Tibial nerve (tissue), 4 donors: ENCODE results near the gene PRKAB1. TPM values are rescaled to one million over a fixed set of nuclear protein-coding genes. Genes with fewer than 3 reads are reported as not detected.

Experiments used
- DNase-seq, 2 donors: peaks; one replicate each; pipeline ENCODE4 v3.0.0-alpha.2; 2019; ENCODE audit warnings: low spot score in 2 of 2
- H3K27ac ChIP-seq, 4 donors: fragments of 200-600 bp; sonication (generic) in 3 of 4; one replicate each; pipeline ENCODE4 v1.5.1; 2017 to 2019; ENCODE audit warnings: mild to moderate bottlenecking in 1 of 4
- H3K27me3 ChIP-seq, 2 donors: fragments of 200-600 bp; sonication (generic) in 1 of 2; one replicate each; pipeline versions ENCODE4 v1.5.1 to v1.6.0; 2017 to 2019
- H3K36me3 ChIP-seq, 3 donors: fragments of 200-600 bp; sonication (generic); one replicate each; pipeline ENCODE4 v1.5.1; 2018 to 2019
- H3K4me1 ChIP-seq, 4 donors: fragments of 200-600 bp; sonication (generic) in 3 of 4; one replicate each; pipeline ENCODE4 v1.5.1; 2017 to 2019
- H3K4me3 ChIP-seq, 4 donors: fragments of 200-600 bp; sonication (generic) in 3 of 4; one replicate each; pipeline ENCODE4 v1.5.1; 2017 to 2019; ENCODE audit warnings: mild to moderate bottlenecking in 1 of 4, moderate library complexity in 1 of 4
- H3K9me3 ChIP-seq, 4 donors: fragments of 200-600 bp; sonication (generic) in 3 of 4; one replicate each; pipeline ENCODE4 v1.5.1; 2017 to 2019
- CTCF ChIP-seq, 5 experiments: fragments of 200-600 bp in 3 of 5; fragments of 450-650 bp in 2 of 5; sonication (generic) in 3 of 5; IDR thresholded peaks; one replicate each; pipeline ENCODE4 v1.5.1; 2016 to 2019; ENCODE audit warnings: antibody characterized with exemption in 5 of 5, mild to moderate bottlenecking in 3 of 5, moderate library complexity in 2 of 5
- EP300 ChIP-seq, 2 donors: sonication (generic); formaldehyde crosslinking; IDR thresholded peaks; one replicate each; pipeline ENCODE4 v1.6.1; 2017; ENCODE audit warnings: antibody characterized with exemption in 2 of 2, mild to moderate bottlenecking in 1 of 2
- POLR2A ChIP-seq, 2 donors: fragments of 450-650 bp; IDR thresholded peaks; one replicate each; pipeline ENCODE4 v1.6.1; 2017; ENCODE audit warnings: antibody characterized with exemption in 2 of 2, mild to moderate bottlenecking in 2 of 2, moderate library complexity in 2 of 2
- WGBS, 2 donors: methylation state at CpG; one replicate each; pipeline ENCODE4 v1.1.5; 2018; 5-methylcytosine and 5-hydroxymethylcytosine counted together
- total RNA-seq, 4 donors: library from RNA; depleted of rRNA; stranded (reverse); fragments of >200 nt; gene quantifications; one replicate each; pipeline ENCODE4 v1.1.0, GENCODE V29; 2016

Gene PRKAB1
- total RNA-seq, 4 donors from 2014 or later = 24.5 to 40.6 (median 28.3) TPM

DNA sequence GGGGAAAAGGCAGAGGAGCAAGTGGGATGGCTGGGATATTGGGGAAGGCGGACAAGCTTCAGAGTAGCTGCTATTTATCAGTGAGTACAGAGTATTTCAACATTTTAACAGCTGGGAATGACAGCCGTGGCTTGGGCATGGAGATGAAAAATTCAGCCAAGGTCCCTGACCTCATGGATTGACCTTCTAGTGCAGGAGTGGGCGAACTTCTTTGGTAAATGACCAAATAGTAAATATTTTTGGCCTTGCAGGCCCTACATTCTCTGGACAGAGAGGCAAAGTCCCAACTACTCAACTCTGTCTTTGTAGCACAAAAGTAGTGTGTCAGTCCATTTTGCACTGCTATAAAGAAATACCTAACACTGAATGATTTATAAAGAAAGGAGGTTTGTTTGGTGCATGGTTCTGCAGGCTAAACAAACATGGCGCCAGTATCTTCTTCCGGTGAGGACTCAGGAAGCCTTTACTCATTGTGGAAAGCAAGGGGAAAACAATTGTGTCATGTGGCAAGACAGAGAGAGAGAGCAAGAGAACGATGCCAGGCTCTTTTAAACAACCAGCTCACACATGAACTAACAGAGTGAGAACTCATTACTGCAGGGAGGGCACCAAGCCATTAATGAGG, 40.8 kb upstream of the PRKAB1 start:
- Histone ChIP-seq H3K27ac (no peak overlapping the region), H3K9me3 (no peaks in the 10 kb centered on the region), H3K4me3 (no peak overlapping the region), H3K4me1 (no peaks in the 10 kb centered on the region), H3K36me3 (no peaks in the 10 kb centered on the region), H3K27me3 (no peaks in the 10 kb centered on the region)
- TF ChIP-seq CTCF (IDR thresholded peaks at IDR 0.05) = no peak
- no peak for TF ChIP-seq POLR2A (IDR thresholded peaks at IDR 0.05)
- TF ChIP-seq EP300 (IDR thresholded peaks at IDR 0.05) = no peak
- 55 to 63% methylated on average over 6 of the region's 6 CpGs for WGBS, 2 donors
- DNase-seq = no peak

DNA sequence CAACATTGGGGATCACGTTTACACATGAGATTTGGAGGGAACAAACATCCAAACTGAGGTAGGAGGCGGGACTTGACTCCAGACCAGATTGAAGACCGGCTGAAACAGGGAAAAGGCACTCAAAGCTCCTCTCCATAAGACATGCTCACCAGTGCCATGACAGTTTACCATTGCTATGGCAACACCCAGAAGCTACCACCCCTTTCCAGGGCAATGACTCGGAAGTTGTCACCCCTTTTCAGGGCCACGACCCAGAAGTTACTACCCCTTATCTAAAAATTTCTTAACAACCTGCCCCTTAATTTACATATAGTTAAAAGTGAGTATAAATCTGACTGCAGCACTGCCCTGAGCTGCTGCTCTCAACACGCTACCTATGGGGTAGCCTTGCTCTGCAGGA, 40.2 kb upstream of the PRKAB1 start:
- 79 to 81% methylated on average over 6 of the region's 6 CpGs for WGBS, 2 donors
- H3K4me3 ChIP-seq = no peak overlapping the region

DNA sequence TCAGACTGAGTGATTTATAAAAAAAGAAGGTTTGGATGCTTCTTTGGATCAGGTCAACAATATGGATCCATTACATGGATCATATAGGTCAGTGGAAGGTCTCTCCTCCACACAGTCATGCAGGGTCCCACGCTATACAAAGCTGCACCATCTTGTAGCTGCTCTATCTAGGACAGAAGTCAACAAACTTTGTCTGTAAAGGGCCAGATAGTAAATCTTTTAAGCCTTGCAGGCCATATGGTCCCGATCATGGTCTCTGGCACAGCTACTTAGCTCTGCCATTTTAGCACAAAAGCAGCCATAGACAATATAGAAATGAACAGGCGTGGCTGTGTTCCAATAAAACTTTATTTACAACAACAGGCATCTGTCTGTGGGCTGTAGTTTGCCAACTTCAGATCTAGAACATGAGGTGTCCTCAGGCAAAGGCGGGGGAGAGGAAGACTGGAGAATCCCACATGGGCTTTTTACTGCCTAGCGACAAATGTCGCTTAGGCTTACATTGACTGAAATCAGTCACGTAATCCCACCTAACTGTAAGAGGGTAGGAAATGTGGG, 37.6 kb upstream of the PRKAB1 start:
- no peak for TF ChIP-seq EP300 (IDR thresholded peaks at IDR 0.05)
- TF ChIP-seq CTCF (IDR thresholded peaks at IDR 0.05) = no peak
- no peak for TF ChIP-seq POLR2A (IDR thresholded peaks at IDR 0.05)
- Histone ChIP-seq H3K4me3 (no peak overlapping the region), H3K4me1 (no peaks in the 10 kb centered on the region), H3K27me3 (peaks cover 0 to 2% of the 10 kb centered on the region in 2 donors), H3K27ac (no peak overlapping the region), H3K9me3 (no peaks in the 10 kb centered on the region), H3K36me3 (no peaks in the 10 kb centered on the region)
- WGBS, 2 donors = 89% methylated on average over 7 of the region's 7 CpGs
- DNase-seq = no peak

More for the DNA sequence above, 40.2 kb upstream of the PRKAB1 start:
- Histone ChIP-seq H3K36me3 (no peaks in the 10 kb centered on the region), H3K9me3 (no peaks in the 10 kb centered on the region), H3K27ac (no peak overlapping the region), H3K4me1 (no peaks in the 10 kb centered on the region), H3K27me3 (no peaks in the 10 kb centered on the region)
- no peak for DNase-seq
- TF ChIP-seq POLR2A (IDR thresholded peaks at IDR 0.05) (no peak), CTCF (IDR thresholded peaks at IDR 0.05) (no peak), EP300 (IDR thresholded peaks at IDR 0.05) (no peak)

- no peak for DNase-seq
- no peaks in the 10 kb centered on the region for H3K36me3 ChIP-seq
- H3K4me1 ChIP-seq = no peaks in the 10 kb centered on the region
- WGBS, 2 donors = 93 to 100% methylated on average over 1 of the region's 1 CpG
- H3K27me3 ChIP-seq = peaks cover 0 to 8% of the 10 kb centered on the region in 2 donors
- no peak overlapping the region for H3K27ac ChIP-seq
- H3K4me3 ChIP-seq = no peak overlapping the region
- TF ChIP-seq CTCF (IDR thresholded peaks at IDR 0.05) (no peak), EP300 (IDR thresholded peaks at IDR 0.05) (no peak), POLR2A (IDR thresholded peaks at IDR 0.05) (no peak)
- H3K9me3 ChIP-seq = no peaks in the 10 kb centered on the region
These were observed 36.9 kb upstream of the PRKAB1 start for GRCh38 chr12:119630962-119631550.

- Histone ChIP-seq H3K36me3 (no peaks in the 10 kb centered on the region), H3K9me3 (no peaks in the 10 kb centered on the region), H3K4me1 (no peaks in the 10 kb centered on the region), H3K27ac (no peak overlapping the region), H3K4me3 (no peak overlapping the region), H3K27me3 (peaks cover 0 to 8% of the 10 kb centered on the region in 2 donors)
- no peak for DNase-seq
- no peak for TF ChIP-seq CTCF (IDR thresholded peaks at IDR 0.05)
- 87 to 91% methylated on average over 4 of the region's 4 CpGs for WGBS, 2 donors
These were observed 35.8 kb upstream of the PRKAB1 start for GRCh38 chr12:119631930-119632678.
